LNCaP clone FGC (cell line): ENCODE measurements around the gene TBATA.

Experiments used
- DNase-seq: peaks from one replicate; pipeline ENCODE4 v3.0.0-alpha.2; 2011; ENCODE audit warnings: low read depth
- H3K4me3 ChIP-seq: 2 replicates; pipeline ENCODE4 v1.5.1; 2011; ENCODE audit warnings: mild to moderate bottlenecking, low read depth, low read length, control low read depth
- TF ChIP-seq, protein P1 (sequence below): IDR thresholded peaks from 2 replicates; pipeline ENCODE4 v1.5.1; 2012; ENCODE audit warnings: mild to moderate bottlenecking; ENCODE audit not compliant: control insufficient read depth, insufficient read depth; ENCODE audit errors: extremely low read depth

Gene TBATA

DNA sequence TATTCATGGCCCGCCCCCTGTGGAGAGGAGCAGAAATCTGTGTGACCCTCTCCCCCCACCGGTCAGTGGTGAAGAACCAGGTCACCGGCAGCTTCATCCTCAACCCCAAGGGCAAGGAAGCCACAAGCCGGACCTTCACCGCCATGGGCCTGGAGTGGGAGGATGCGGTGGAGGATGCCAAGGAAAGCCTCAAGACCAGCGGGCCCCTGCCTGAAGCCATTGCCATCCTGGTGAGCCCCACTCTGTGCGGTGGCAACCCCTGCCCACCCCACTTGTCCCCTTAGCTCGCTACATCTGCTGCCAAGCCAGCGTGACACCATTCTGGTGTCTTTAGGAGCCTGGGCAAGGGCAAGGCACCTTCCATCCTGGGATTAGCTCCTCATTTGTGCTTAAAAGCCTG, 35.4 kb downstream of the TBATA start:
- no peak for DNase-seq
- H3K4me3 ChIP-seq, result no peak overlapping the region
- TF ChIP-seq, protein P1, sequence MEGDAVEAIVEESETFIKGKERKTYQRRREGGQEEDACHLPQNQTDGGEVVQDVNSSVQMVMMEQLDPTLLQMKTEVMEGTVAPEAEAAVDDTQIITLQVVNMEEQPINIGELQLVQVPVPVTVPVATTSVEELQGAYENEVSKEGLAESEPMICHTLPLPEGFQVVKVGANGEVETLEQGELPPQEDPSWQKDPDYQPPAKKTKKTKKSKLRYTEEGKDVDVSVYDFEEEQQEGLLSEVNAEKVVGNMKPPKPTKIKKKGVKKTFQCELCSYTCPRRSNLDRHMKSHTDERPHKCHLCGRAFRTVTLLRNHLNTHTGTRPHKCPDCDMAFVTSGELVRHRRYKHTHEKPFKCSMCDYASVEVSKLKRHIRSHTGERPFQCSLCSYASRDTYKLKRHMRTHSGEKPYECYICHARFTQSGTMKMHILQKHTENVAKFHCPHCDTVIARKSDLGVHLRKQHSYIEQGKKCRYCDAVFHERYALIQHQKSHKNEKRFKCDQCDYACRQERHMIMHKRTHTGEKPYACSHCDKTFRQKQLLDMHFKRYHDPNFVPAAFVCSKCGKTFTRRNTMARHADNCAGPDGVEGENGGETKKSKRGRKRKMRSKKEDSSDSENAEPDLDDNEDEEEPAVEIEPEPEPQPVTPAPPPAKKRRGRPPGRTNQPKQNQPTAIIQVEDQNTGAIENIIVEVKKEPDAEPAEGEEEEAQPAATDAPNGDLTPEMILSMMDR, result no peak

DNA sequence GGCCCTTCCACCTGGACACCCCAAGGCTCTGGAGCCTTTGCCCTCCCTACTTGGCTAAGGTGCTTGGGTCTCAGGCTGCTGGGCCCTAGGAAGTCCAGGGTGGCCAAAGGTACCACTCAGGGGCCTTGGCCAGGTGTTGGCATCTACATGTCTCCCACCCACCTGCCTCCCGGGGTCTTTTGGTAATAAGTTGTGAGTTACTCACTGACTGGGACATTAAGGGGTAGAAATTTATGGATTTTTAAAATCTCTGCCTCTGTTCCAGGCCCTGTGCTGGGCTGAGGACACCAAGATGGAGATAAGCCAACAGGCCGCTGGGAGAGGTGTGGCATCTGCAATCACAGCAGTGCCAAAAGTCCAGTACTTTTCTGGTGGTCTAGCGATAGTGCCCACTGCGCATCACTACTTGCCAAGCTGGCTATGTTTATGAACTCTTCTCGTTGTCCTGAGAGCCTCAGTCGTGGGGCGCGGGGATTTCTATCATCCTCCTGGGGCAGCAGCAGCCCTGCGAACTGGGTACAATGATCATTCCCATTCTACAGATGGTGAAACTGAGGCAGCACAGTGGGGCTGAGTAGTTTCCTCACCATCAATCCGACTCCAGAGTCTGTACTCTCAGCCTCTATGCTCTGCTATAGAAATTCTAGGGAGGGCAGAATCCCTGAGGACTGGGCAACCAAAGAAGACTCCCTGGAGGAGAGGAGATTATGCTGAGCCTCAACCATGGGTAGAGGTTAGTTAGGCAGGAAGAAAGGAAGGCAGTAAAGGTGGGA, 36.2 kb downstream of the TBATA start:
- TF ChIP-seq, protein P1, result no peak
- DNase-seq, result no peak

DNA sequence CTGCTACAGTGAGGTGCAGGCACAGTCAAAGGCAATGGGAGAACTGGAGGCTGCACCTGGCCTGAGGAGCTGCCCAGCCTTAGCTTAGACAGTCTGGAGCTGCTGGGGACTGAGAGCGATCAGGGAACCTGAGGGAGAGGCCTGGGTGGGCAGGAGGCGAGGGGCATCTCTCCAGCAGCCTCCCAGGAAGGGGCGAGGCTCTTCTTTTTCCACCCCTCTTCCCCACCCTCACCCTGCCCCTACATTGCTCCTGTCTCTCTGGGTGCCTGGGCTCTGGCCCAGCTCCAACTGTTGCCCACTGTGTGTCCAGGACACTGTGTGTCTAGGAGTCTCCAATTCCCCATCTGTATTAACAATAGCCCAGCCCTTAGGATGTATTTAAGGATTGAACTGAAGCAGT, 36.9 kb downstream of the TBATA start:
- DNase-seq, result no peak
- TF ChIP-seq, protein P1, result no peak
- no peak overlapping the region for H3K4me3 ChIP-seq

More for the DNA sequence above, 36.2 kb downstream of the TBATA start:
- no peak overlapping the region for H3K4me3 ChIP-seq

DNA sequence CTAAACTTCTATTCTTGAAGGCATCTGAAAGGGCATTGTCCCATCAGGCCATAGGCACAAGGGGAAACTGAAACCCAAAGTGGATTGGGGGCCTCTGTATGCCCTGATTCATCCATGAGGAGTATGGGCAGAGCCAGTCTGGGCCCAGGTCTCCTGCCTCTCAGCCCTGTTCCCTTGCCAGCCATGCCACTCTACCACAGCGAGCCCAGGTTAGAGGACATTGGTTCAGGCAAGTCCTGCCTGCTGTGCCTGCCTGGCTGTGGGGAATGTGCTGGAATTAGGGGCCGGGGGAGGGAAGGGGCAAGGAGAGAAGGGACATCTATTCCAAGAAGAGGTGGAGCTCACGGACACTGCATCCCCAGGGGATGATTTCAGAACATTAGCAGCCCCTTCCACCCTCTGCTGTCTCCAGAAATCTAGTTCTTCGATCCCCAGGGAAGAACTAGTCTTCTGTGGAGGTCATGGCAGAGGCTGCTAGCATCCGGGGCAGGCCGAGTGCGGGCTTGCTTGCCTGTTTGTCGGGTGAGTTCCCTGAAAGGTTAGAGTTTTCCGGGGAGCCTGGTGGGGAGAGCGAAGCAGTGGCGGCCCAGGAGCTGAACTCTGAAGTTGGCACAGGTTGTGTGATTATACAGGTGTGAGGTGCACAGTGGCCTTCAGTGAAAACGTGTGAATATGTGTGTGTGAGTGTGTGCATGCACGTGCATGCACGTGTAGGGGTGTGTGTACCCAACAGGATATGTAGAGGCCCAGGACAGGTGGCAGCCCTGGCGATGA, 37.8 kb downstream of the TBATA start:
- TF ChIP-seq, protein P1, result no peak
- DNase-seq, result no peak
- no peak overlapping the region for H3K4me3 ChIP-seq

DNA sequence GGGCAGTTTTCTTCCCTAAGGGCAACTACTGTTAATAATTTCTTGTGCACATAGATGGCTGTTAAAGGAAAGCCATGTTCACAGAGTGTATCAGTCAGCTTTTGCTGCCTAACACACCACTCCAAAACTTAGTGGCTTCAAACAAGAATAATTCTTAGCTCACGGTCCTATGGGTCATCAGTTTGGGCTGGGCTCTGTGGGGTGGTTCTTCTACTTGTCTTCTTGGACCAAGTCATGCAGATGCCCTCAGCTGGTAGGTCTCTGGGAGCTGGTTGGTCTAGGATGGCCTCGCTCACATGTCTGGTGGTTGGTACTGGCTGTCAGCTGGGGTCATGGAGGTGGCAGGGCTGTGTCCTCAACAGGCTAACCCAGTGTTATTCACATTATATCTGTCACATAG, 39.6 kb downstream of the TBATA start:
- H3K4me3 ChIP-seq, result no peak overlapping the region
- TF ChIP-seq, protein P1, result no peak
- DNase-seq, result no peak

DNA sequence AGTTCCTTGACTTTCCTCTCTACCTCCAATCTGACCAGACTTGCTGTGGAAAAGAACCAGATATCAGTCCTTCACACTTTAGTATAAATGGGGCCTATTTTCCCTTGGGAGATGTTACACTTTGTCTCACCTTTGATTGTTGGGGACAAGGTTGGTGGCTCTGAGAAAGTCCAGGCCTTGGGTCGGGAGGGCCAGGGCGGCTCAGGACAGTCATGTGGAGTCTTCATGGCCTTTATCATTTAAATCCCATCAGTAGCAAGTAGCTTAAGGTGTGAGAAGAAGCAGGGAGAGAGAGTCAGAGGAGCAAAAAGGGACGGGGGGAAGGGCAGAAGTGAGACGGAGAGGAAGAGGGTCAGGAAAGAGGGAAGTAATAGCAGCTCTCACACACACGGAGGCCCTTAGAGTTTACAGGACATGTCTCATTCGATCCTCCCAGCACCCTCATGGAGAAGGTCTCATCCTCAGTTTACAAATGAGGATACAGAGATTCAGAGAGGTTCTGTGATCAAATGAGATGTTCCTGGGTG, 40.5 kb downstream of the TBATA start:
- no peak overlapping the region for H3K4me3 ChIP-seq
- no peak for DNase-seq

More for the DNA sequence above, 40.5 kb downstream of the TBATA start:
- TF ChIP-seq, protein P1, result no peak
